Adrenal gland (tissue), 5 donors: Measurements from ENCODE around the gene KCNMA1.

Source experiments
- POLR2A ChIP-seq, 2 donors: fragments of 450-650 bp; IDR thresholded peaks; one replicate each; pipeline ENCODE4 v1.6.1; 2017; ENCODE audit warnings: antibody characterized with exemption in 2 of 2, mild to moderate bottlenecking in 2 of 2, moderate library complexity in 1 of 2
- TF ChIP-seq, protein P1 (sequence below), 6 experiments: fragments of 450-650 bp in 4 of 6; fragments of 200-600 bp in 2 of 6; sonication (generic) in 1 of 6; IDR thresholded peaks; 1 replicate in 5 of 6; 2 replicates in 1 of 6; pipeline versions ENCODE4 v1.5.1 to v1.8.0; 2016 to 2021; ENCODE audit warnings: antibody characterized with exemption in 6 of 6, mild to moderate bottlenecking in 2 of 6, moderate library complexity in 1 of 6
- donor health status: DM: no; HTN: no; CAD: no.

DNA sequence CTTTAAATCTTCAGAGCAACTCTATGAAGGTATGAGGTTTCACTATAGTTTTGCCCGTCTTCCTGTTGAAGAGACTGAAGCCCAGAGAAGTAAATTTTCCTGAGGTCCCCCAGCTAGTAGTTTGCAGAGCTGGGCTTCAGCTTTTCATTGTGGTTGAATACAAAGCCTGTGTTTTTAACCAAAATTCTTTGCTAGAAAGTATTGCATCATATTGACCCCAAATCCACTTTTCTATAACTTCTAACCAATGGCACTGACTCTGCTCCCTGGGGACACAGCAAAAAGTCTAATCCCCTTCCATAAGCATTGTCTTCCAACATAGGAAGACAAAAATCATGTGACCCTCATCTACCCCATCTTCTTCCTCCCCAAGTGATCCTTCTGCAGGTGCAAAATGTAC lies 93.0 kb downstream of the KCNMA1 start:
- TF ChIP-seq, protein P1, sequence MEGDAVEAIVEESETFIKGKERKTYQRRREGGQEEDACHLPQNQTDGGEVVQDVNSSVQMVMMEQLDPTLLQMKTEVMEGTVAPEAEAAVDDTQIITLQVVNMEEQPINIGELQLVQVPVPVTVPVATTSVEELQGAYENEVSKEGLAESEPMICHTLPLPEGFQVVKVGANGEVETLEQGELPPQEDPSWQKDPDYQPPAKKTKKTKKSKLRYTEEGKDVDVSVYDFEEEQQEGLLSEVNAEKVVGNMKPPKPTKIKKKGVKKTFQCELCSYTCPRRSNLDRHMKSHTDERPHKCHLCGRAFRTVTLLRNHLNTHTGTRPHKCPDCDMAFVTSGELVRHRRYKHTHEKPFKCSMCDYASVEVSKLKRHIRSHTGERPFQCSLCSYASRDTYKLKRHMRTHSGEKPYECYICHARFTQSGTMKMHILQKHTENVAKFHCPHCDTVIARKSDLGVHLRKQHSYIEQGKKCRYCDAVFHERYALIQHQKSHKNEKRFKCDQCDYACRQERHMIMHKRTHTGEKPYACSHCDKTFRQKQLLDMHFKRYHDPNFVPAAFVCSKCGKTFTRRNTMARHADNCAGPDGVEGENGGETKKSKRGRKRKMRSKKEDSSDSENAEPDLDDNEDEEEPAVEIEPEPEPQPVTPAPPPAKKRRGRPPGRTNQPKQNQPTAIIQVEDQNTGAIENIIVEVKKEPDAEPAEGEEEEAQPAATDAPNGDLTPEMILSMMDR (IDR thresholded peaks at IDR 0.05): no peak
- TF ChIP-seq POLR2A (IDR thresholded peaks at IDR 0.05): no peak
